Cardiac septum (tissue), 1 donor: Measurements from ENCODE around the gene KLK14. TPM values are rescaled to one million over a fixed set of nuclear protein-coding genes. Genes with fewer than 3 reads are reported as not detected.

Experiments
- total RNA-seq: library from RNA; stranded (reverse); fragmentation: NEBNext Ultra II Directional; extraction: Animal tissue kit (Norgen Biotek cat#: 25700); gene quantifications from one replicate; pipeline ENCODE4 v1.2.1, GENCODE V29; 2021
- donor health status: DM: no; HTN: no; CAD: no.

Gene KLK14
- total RNA-seq, 1 donor from 2014 or later = 0.32 TPM

Other genes starting within 250 kb of the KLK14 start
- not detected for gene KLK15, start 249.3 kb downstream of the KLK14 start, total RNA-seq
- not detected for gene KLK3, start 228.0 kb downstream of the KLK14 start, total RNA-seq
- gene KLK2, start 209.4 kb downstream of the KLK14 start, total RNA-seq = not detected
- not detected for gene KLK4, start 171.5 kb downstream of the KLK14 start, total RNA-seq
- not detected for gene KLK5, start 129.8 kb downstream of the KLK14 start, total RNA-seq
- gene KLK6, start 113.3 kb downstream of the KLK14 start, total RNA-seq = not detected
- gene KLK7, start 99.0 kb downstream of the KLK14 start, total RNA-seq = not detected
- not detected for gene KLK8, start 81.3 kb downstream of the KLK14 start, total RNA-seq
- gene KLK10, start 63.2 kb downstream of the KLK14 start, total RNA-seq = not detected
- gene KLK11, start 56.3 kb downstream of the KLK14 start, total RNA-seq = not detected
- gene KLK12, start 47.9 kb downstream of the KLK14 start, total RNA-seq = not detected
- not detected for gene KLK13, start 17.8 kb downstream of the KLK14 start, total RNA-seq
- 4.2 TPM for gene CTU1, start 25.5 kb upstream of the KLK14 start, total RNA-seq
- 1.4 TPM for gene SIGLEC9, start 42.0 kb upstream of the KLK14 start, total RNA-seq
- gene SIGLEC7, start 59.4 kb upstream of the KLK14 start, total RNA-seq = 0.70 TPM
- 1.4 TPM for gene CD33, start 142.2 kb upstream of the KLK14 start, total RNA-seq
- gene SIGLECL1, start 168.2 kb upstream of the KLK14 start, total RNA-seq = not detected
- gene IGLON5, start 228.8 kb upstream of the KLK14 start, total RNA-seq = not detected